ENCODE measurements around the gene CIDEB. TPM values are rescaled to one million over a fixed set of nuclear protein-coding genes. Genes with fewer than 3 reads are reported as not detected.
A peak's percentile ranks its signal among the peaks of the same experiment; 100 is the strongest.

CIDEB gene
- total and polyA plus RNA-seq, 2 donors (not counting 1 experiment from before 2014, with no cell fraction given): 26.2 to 32.8 TPM

DNA sequence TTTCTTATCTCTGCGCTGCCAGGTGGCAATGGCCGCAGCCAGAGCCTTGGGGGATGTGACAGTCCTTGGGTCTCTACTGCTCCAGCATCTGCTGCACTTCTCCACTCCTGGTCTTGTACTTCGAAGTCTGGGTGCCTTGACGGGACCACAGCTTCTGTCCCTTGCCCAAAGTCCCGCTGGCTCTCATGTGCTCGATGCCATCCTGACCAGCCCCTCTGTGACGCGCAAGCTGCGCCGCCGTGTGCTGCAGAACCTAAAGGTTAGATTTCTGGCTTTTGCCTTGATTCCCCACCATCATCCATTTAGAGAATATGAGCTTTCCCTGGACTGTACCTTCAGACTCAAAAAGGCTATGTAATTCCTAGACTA lies 3.8 kb downstream of the CIDEB start:
- Histone ChIP-seq H3K4me1 (ENCODE audit: control insufficient read depth in 2 of 2, insufficient read depth in 2 of 2, low read length in 2 of 2) (peaks cover 12 to 24% of the 10 kb centered on the region in 2 donors), H3K27me3 (replicated peaks in 1 of 4; ENCODE audit: control extremely low read depth in 1 of 4, control insufficient read depth in 3 of 4, insufficient read depth in 4 of 4, low read length in 3 of 4) (no peaks in the 10 kb centered on the region), H3K36me3 (replicated peaks in 1 of 2; ENCODE audit: control extremely low read depth in 1 of 2, control insufficient read depth in 1 of 2, extremely low read depth in 1 of 2, insufficient read depth in 2 of 2, low read length in 1 of 2) (peaks cover 3 to 72% of the 10 kb centered on the region in 2 experiments), H3K9ac (ENCODE audit: low read length) (no peak overlapping the region), H2AFZ (ENCODE audit: insufficient read depth, low read depth, low read length, poor library complexity, severe bottlenecking) (no peak overlapping the region), H3K79me2 (ENCODE audit: control insufficient read depth, insufficient read depth, low read length) (peaks cover 58% of the 10 kb centered on the region), H3K27ac (ENCODE audit: low read length in 2 of 2) (no peak overlapping the region), H3K4me3 (ENCODE audit: control extremely low read depth in 1 of 5, extremely low read depth in 1 of 5, insufficient read depth in 1 of 5, low read depth in 2 of 5, low read length in 4 of 5) (no peak overlapping the region), H3K9me3 (ENCODE audit: control extremely low read depth in 1 of 3, control insufficient read depth in 2 of 3, insufficient read depth in 1 of 3, low read length in 2 of 3) (no peaks in the 10 kb centered on the region), H4K20me1 (ENCODE audit: control insufficient read depth, insufficient read depth, low read length, poor library complexity, severe bottlenecking) (peaks cover 24% of the 10 kb centered on the region), H3K4me2 (replicated peaks; ENCODE audit: low read depth, low read length, poor library complexity, severe bottlenecking) (no peak overlapping the region)
- 98% methylated on average over 11 of the region's 11 CpGs for WGBS (ENCODE audit: insufficient coverage)
- ATAC-seq (ENCODE audit: low read depth) (no peak), DNase-seq (no peak)
- ChIA-PET CTCF (interaction anchor here (1.4 to 10.9 kb wide), 4 partner anchors 14 to 60 kb away, joined by 3 to 254 read pairs (median 14); partner anchors contain the start of gene TINF2), POLR2A (no interaction called here)
- intact Hi-C loops (cut with micrococcal nuclease): no loop called here
- TF ChIP-seq, protein P1, sequence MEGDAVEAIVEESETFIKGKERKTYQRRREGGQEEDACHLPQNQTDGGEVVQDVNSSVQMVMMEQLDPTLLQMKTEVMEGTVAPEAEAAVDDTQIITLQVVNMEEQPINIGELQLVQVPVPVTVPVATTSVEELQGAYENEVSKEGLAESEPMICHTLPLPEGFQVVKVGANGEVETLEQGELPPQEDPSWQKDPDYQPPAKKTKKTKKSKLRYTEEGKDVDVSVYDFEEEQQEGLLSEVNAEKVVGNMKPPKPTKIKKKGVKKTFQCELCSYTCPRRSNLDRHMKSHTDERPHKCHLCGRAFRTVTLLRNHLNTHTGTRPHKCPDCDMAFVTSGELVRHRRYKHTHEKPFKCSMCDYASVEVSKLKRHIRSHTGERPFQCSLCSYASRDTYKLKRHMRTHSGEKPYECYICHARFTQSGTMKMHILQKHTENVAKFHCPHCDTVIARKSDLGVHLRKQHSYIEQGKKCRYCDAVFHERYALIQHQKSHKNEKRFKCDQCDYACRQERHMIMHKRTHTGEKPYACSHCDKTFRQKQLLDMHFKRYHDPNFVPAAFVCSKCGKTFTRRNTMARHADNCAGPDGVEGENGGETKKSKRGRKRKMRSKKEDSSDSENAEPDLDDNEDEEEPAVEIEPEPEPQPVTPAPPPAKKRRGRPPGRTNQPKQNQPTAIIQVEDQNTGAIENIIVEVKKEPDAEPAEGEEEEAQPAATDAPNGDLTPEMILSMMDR (IDR thresholded peaks at IDR 0.05): no peak
- TF ChIP-seq EZH2 (IDR thresholded peaks at IDR 0.05; ENCODE audit: borderline replicate concordance, insufficient read depth, low read depth, low read length, poor library complexity, severe bottlenecking): no peak
- Mint-ChIP-seq H3K9me3 (ENCODE audit: insufficient read depth) (no peaks in the 10 kb centered on the region), H3K27ac (no peak overlapping the region), H3K4me3 (no peak overlapping the region), H3K4me1 (peaks cover 36% of the 10 kb centered on the region), H3K27me3 (no peaks in the 10 kb centered on the region)

- H3K4me3 ChIP-seq (ENCODE audit: control extremely low read depth in 1 of 5, extremely low read depth in 1 of 5, insufficient read depth in 1 of 5, low read depth in 2 of 5, low read length in 4 of 5): peak overlapping the region; percentile 58 to 93 (median 77)
- no peak for TF ChIP-seq EZH2 (IDR thresholded peaks at IDR 0.05; ENCODE audit: borderline replicate concordance, insufficient read depth, low read depth, low read length, poor library complexity, severe bottlenecking)
- TF ChIP-seq, protein P1 (IDR thresholded peaks at IDR 0.05): no peak
- H3K4me2 ChIP-seq (replicated peaks; ENCODE audit: low read depth, low read length, poor library complexity, severe bottlenecking): peak overlapping the region; percentile 93
- 50% methylated on average over 14 of the region's 16 CpGs for WGBS (ENCODE audit: insufficient coverage)
- Mint-ChIP-seq H3K27ac (peak overlapping the region; percentile 83), H3K4me3 (peak overlapping the region; percentile 96), H3K4me1 (peaks cover 48% of the 10 kb centered on the region), H3K27me3 (no peaks in the 10 kb centered on the region), H3K9me3 (ENCODE audit: insufficient read depth) (no peaks in the 10 kb centered on the region)
- ATAC-seq (ENCODE audit: low read depth) (no peak), DNase-seq (no peak)
- H3K36me3 ChIP-seq (replicated peaks in 1 of 2; ENCODE audit: control extremely low read depth in 1 of 2, control insufficient read depth in 1 of 2, extremely low read depth in 1 of 2, insufficient read depth in 2 of 2, low read length in 1 of 2): peaks cover 4 to 51% of the 10 kb centered on the region in 2 experiments
- ChIA-PET POLR2A (interaction anchor here (0.6 to 4.1 kb wide), 7 partner anchors 11 to 194 kb away, joined by 3 to 47 read pairs (median 4); partner anchors contain the start of genes CBLN3, KHNYN, LTB4R and MDP1), CTCF (interaction anchor here (0.8 to 10.9 kb wide), 15 partner anchors 8 to 292 kb away, joined by 3 to 254 read pairs (median 4); partner anchors contain the start of genes CHMP4A, CIDEB, IPO4 and KHNYN)
- intact Hi-C loops (cut with micrococcal nuclease): no loop called here
- no peaks in the 10 kb centered on the region for H3K9me3 ChIP-seq (ENCODE audit: control extremely low read depth in 1 of 3, control insufficient read depth in 2 of 3, insufficient read depth in 1 of 3, low read length in 2 of 3)
- H3K9ac ChIP-seq (ENCODE audit: low read length): peak overlapping the region; percentile 90
- H2AFZ ChIP-seq (ENCODE audit: insufficient read depth, low read depth, low read length, poor library complexity, severe bottlenecking): peak overlapping the region; percentile 91
- peak overlapping the region; percentile 79 to 83 for H3K27ac ChIP-seq (ENCODE audit: low read length in 2 of 2)
- H4K20me1 ChIP-seq (ENCODE audit: control insufficient read depth, insufficient read depth, low read length, poor library complexity, severe bottlenecking): peaks cover 6% of the 10 kb centered on the region
- H3K27me3 ChIP-seq (replicated peaks in 1 of 4; ENCODE audit: control extremely low read depth in 1 of 4, control insufficient read depth in 3 of 4, insufficient read depth in 4 of 4, low read length in 3 of 4): no peaks in the 10 kb centered on the region
- peaks cover 30 to 41% of the 10 kb centered on the region in 2 donors for H3K4me1 ChIP-seq (ENCODE audit: control insufficient read depth in 2 of 2, insufficient read depth in 2 of 2, low read length in 2 of 2)
- H3K79me2 ChIP-seq (ENCODE audit: control insufficient read depth, insufficient read depth, low read length): peaks cover 55% of the 10 kb centered on the region
Observed at GRCh38 chr14:24300326-24300980, 7.3 kb downstream of the CIDEB start.

Data from B cell (primary cell).